ENCODE results near the gene ADGRL3.

ADGRL3 gene

GRCh38 chr4:61877266-61877665, 677.1 kb downstream of the ADGRL3 start:
- H4K20me1 ChIP-seq (ENCODE audit: insufficient read depth, low read length), result no peaks in the 10 kb centered on the region
- H3K9ac ChIP-seq (ENCODE audit: low read length), result no peak overlapping the region
- no peak overlapping the region for H3K4me2 ChIP-seq (ENCODE audit: low read length)
- H3K36me3 ChIP-seq (replicated peaks; ENCODE audit: low read depth, low read length), result no peaks in the 10 kb centered on the region
- no peaks in the 10 kb centered on the region for H3K27me3 ChIP-seq (ENCODE audit: low read depth, low read length)
- H3K79me2 ChIP-seq (ENCODE audit: low read length), result no peaks in the 10 kb centered on the region
- H2AFZ ChIP-seq (ENCODE audit: low read depth, low read length), result no peak overlapping the region
- peaks cover 25% of the 10 kb centered on the region for H3K4me1 ChIP-seq (ENCODE audit: low read length)
- H3K4me3 ChIP-seq (ENCODE audit: low read length), result no peak overlapping the region
- H3K27ac ChIP-seq (ENCODE audit: low read length), result no peak overlapping the region
- TF ChIP-seq CTCF (IDR thresholded peaks at IDR 0.05; ENCODE audit: low read depth, low read length) (no peak), EZH2phosphoT487 (IDR thresholded peaks at IDR 0.05; ENCODE audit: low read depth) (no peak)
- H3K9me3 ChIP-seq (ENCODE audit: insufficient read depth, low read length), result no peaks in the 10 kb centered on the region

- Histone ChIP-seq H3K9me3 (ENCODE audit: insufficient read depth, low read length) (no peaks in the 10 kb centered on the region), H3K9ac (ENCODE audit: low read length) (no peak overlapping the region), H3K4me1 (ENCODE audit: low read length) (peaks cover 21% of the 10 kb centered on the region), H3K27ac (ENCODE audit: low read length) (no peak overlapping the region), H4K20me1 (ENCODE audit: insufficient read depth, low read length) (no peaks in the 10 kb centered on the region), H3K27me3 (ENCODE audit: low read depth, low read length) (no peaks in the 10 kb centered on the region), H3K4me2 (ENCODE audit: low read length) (no peak overlapping the region), H3K79me2 (ENCODE audit: low read length) (no peaks in the 10 kb centered on the region), H3K4me3 (ENCODE audit: low read length) (no peak overlapping the region), H2AFZ (ENCODE audit: low read depth, low read length) (no peak overlapping the region), H3K36me3 (replicated peaks; ENCODE audit: low read depth, low read length) (no peaks in the 10 kb centered on the region)
- TF ChIP-seq CTCF (IDR thresholded peaks at IDR 0.05; ENCODE audit: low read depth, low read length), result no peak
- no peak for TF ChIP-seq EZH2phosphoT487 (IDR thresholded peaks at IDR 0.05; ENCODE audit: low read depth)
These were observed 677.8 kb downstream of the ADGRL3 start for GRCh38 chr4:61877893-61878292.

- H3K9ac ChIP-seq (ENCODE audit: low read length), result no peak overlapping the region
- no peak overlapping the region for H3K4me3 ChIP-seq (ENCODE audit: low read length)
- no peak overlapping the region for H2AFZ ChIP-seq (ENCODE audit: low read depth, low read length)
- H3K9me3 ChIP-seq (ENCODE audit: insufficient read depth, low read length), result no peaks in the 10 kb centered on the region
- no peaks in the 10 kb centered on the region for H4K20me1 ChIP-seq (ENCODE audit: insufficient read depth, low read length)
- no peaks in the 10 kb centered on the region for H3K4me1 ChIP-seq (ENCODE audit: low read length)
- no peak overlapping the region for H3K27ac ChIP-seq (ENCODE audit: low read length)
- no peaks in the 10 kb centered on the region for H3K27me3 ChIP-seq (ENCODE audit: low read depth, low read length)
- no peaks in the 10 kb centered on the region for H3K79me2 ChIP-seq (ENCODE audit: low read length)
- H3K36me3 ChIP-seq (replicated peaks; ENCODE audit: low read depth, low read length), result no peaks in the 10 kb centered on the region
- no peak overlapping the region for H3K4me2 ChIP-seq (ENCODE audit: low read length)
- no peak for TF ChIP-seq CTCF (IDR thresholded peaks at IDR 0.05; ENCODE audit: low read depth, low read length)
- TF ChIP-seq EZH2phosphoT487 (IDR thresholded peaks at IDR 0.05; ENCODE audit: low read depth), result no peak
These were observed 682.3 kb downstream of the ADGRL3 start for GRCh38 chr4:61882381-61882780.

- Histone ChIP-seq H3K9me3 (ENCODE audit: insufficient read depth, low read length) (no peaks in the 10 kb centered on the region), H3K79me2 (ENCODE audit: low read length) (no peaks in the 10 kb centered on the region), H4K20me1 (ENCODE audit: insufficient read depth, low read length) (no peaks in the 10 kb centered on the region), H3K36me3 (replicated peaks; ENCODE audit: low read depth, low read length) (no peaks in the 10 kb centered on the region), H3K27me3 (ENCODE audit: low read depth, low read length) (no peaks in the 10 kb centered on the region), H2AFZ (ENCODE audit: low read depth, low read length) (no peak overlapping the region), H3K4me2 (ENCODE audit: low read length) (no peak overlapping the region), H3K27ac (ENCODE audit: low read length) (no peak overlapping the region), H3K9ac (ENCODE audit: low read length) (no peak overlapping the region), H3K4me1 (ENCODE audit: low read length) (no peaks in the 10 kb centered on the region), H3K4me3 (ENCODE audit: low read length) (no peak overlapping the region)
- no peak for TF ChIP-seq CTCF (IDR thresholded peaks at IDR 0.05; ENCODE audit: low read depth, low read length)
- no peak for TF ChIP-seq EZH2phosphoT487 (IDR thresholded peaks at IDR 0.05; ENCODE audit: low read depth)
These were observed 686.0 kb downstream of the ADGRL3 start for GRCh38 chr4:61886131-61886530.

All from OCI-LY3 (cell line).